ENCODE results near the gene HSPB9. TPM values are rescaled to one million over a fixed set of nuclear protein-coding genes. Genes with fewer than 3 reads are reported as not detected.
A peak's percentile ranks its signal among the peaks of the same experiment; 100 is the strongest.

Gene HSPB9
- total RNA-seq, 1 experiment from 2014 or later: 0.15 TPM

DNA sequence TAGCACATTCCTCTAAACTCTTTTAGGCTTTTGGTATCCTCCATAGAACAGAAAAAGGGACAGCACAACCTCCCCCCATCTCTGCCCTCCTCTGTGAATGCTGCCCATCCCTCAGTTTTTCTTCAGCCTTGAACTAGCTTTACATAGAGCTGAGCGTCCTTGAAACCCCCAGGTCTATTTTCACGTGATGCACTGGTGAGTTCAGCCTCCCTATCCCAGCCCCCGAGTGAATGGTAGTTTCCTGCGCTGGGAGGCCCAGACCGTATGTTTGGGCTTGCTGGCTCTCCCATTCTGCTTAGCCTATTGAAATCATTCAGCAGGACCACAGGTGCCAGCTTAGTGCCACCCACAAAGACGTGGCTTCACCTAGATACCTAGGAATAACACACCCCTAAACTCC lies 46.8 kb upstream of the HSPB9 start:
- Histone ChIP-seq H3K18ac (ENCODE audit: insufficient read length, low read depth, low read length) (no peak overlapping the region), H3K23ac (ENCODE audit: insufficient read length, low read depth, low read length) (no peak overlapping the region), H3T11ph (ENCODE audit: low read length) (no peak overlapping the region), H2BK5ac (ENCODE audit: insufficient read length, low read length) (no peak overlapping the region), H3K79me1 (ENCODE audit: insufficient read depth, low read depth, low read length, poor library complexity, severe bottlenecking) (no peaks in the 10 kb centered on the region), H3K27me3 (ENCODE audit: insufficient read depth, low read length) (no peaks in the 10 kb centered on the region), H2AK5ac (ENCODE audit: insufficient read length, low read length) (no peak overlapping the region), H4K8ac (replicated peaks; ENCODE audit: insufficient read length, low read depth, low read length) (no peak overlapping the region), H3K27ac (ENCODE audit: insufficient read length, low read depth, low read length) (no peak overlapping the region), H3K23me2 (ENCODE audit: insufficient read length, low read depth, low read length, poor library complexity, severe bottlenecking) (peaks cover 6% of the 10 kb centered on the region), H3K14ac (ENCODE audit: insufficient read depth, low read length) (no peak overlapping the region), H2AFZ (ENCODE audit: low read length) (no peak overlapping the region), H2BK15ac (ENCODE audit: low read depth, low read length) (no peak overlapping the region), H3K9ac (ENCODE audit: extremely low read depth, insufficient read length, low read length) (no peak overlapping the region), H4K91ac (ENCODE audit: insufficient read length, low read depth, low read length) (no peak overlapping the region), H4K20me1 (ENCODE audit: control insufficient read depth, insufficient read depth, insufficient read length) (no peaks in the 10 kb centered on the region), H2BK20ac (ENCODE audit: low read depth, low read length, poor library complexity, severe bottlenecking) (no peak overlapping the region), H3K9me3 (ENCODE audit: control insufficient read depth, low read depth, low read length) (no peaks in the 10 kb centered on the region), H2BK12ac (ENCODE audit: insufficient read length, low read depth, low read length) (no peak overlapping the region), H3K4me1 (ENCODE audit: insufficient read depth, low read length) (0 out of 2 replicates have a peak, but pooled peaks cover 3% of the 10 kb centered on the region), H3K56ac (ENCODE audit: insufficient read length, low read depth, low read length) (no peak overlapping the region), H3K4ac (ENCODE audit: low read depth, low read length) (no peak overlapping the region), H4K5ac (ENCODE audit: insufficient read length, low read depth, low read length) (no peak overlapping the region), H3K79me2 (ENCODE audit: insufficient read depth, low read length) (no peaks in the 10 kb centered on the region), H2BK120ac (ENCODE audit: low read depth, low read length, poor library complexity, severe bottlenecking) (no peak overlapping the region), H3K4me2 (ENCODE audit: insufficient read depth, insufficient read length, low read length) (no peak overlapping the region)
- Mint-ChIP-seq H3K9me3 (no peaks in the 10 kb centered on the region), H3K4me1 (peaks cover 10 to 25% of the 10 kb centered on the region in 2 experiments), H3K36me3 (ENCODE audit: insufficient read depth in 1 of 3, low read depth in 3 of 3) (no peaks in the 10 kb centered on the region; a peak in 1 of 7 replicates), H3K27ac (0 out of 7 replicates have a peak overlapping the region, but pooled peaks of 1 of the 3 experiments have one; percentile 19), H3K4me3 (no peak overlapping the region), H3K27me3 (ENCODE audit: low read depth) (peaks cover 14% of the 10 kb centered on the region)
- WGBS (ENCODE audit: extremely low coverage, insufficient read length, low lambda C conversion rate): no CpG with 5 or more reads among the region's 6 CpGs
- DNase-seq: no peak
- TF ChIP-seq, protein P1, sequence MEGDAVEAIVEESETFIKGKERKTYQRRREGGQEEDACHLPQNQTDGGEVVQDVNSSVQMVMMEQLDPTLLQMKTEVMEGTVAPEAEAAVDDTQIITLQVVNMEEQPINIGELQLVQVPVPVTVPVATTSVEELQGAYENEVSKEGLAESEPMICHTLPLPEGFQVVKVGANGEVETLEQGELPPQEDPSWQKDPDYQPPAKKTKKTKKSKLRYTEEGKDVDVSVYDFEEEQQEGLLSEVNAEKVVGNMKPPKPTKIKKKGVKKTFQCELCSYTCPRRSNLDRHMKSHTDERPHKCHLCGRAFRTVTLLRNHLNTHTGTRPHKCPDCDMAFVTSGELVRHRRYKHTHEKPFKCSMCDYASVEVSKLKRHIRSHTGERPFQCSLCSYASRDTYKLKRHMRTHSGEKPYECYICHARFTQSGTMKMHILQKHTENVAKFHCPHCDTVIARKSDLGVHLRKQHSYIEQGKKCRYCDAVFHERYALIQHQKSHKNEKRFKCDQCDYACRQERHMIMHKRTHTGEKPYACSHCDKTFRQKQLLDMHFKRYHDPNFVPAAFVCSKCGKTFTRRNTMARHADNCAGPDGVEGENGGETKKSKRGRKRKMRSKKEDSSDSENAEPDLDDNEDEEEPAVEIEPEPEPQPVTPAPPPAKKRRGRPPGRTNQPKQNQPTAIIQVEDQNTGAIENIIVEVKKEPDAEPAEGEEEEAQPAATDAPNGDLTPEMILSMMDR (conservative IDR thresholded peaks at IDR 0.05): no peak
